GM21529 (cell line): ENCODE results near the gene CD34.
A peak's percentile ranks its signal among the peaks of the same experiment; 100 is the strongest.

ENCODE experiments used
- ATAC-seq: cut with Tn5 transposase; IDR thresholded peaks from one replicate; pipeline ENCODE4 v1.9.1; 2021; ENCODE audit not compliant: unreplicated experiment

CD34 gene

GRCh38 chr1:207836591-207837347 is 74.2 kb downstream of the CD34 start:
- ATAC-seq = no peak

DNA sequence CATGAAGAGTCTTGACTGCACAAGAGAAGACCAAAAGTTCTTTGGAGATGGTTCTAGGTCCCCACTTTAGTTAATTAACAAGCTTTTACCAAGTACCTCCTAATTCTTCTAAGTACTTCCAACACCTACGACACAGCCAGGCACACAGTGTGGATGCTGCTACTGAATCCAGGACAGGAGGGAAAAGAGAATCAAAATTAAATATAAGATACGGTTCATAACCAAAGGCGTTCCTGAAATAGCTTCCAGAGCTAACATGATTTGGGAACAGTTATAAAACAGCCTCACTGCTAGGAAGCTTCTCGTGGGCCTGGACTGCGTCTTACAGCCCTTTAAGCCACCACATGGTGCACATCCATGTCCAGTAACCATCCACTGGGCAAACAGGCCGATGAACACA is 75.0 kb downstream of the CD34 start:
- ATAC-seq = no peak

DNA sequence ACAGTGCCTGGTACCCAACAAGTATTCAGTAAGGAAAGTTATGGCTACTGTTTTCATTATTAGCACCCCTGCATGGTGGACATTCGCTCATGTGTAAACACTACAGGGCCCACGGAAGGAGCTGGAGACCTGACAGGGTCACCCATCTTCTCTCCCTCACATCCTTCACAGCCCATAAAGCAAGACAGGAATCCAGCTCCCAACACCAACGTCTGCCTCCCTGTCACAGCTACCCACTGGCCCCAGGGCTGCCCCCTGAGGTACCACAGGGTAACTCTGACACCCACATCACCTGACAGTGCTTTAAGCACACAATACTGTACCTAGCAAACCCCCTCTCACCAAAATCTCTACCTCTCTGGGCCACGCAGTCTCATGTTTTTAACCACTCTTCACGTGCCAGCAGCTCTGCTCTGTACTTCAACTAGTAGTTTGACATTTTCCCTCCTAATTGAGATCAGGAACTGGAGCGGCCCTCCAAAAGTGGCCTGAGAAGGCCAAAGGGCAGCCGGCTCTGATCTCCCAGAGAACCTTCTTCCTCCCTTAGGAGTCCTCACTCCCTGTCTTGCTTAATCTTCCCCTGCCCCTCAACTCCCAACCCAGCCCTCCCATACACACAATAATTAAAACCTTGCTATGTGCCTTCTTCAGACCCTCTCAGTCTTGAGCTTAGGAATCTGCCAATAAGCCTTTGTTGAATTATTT is 76.8 kb downstream of the CD34 start:
- ATAC-seq = no peak

DNA sequence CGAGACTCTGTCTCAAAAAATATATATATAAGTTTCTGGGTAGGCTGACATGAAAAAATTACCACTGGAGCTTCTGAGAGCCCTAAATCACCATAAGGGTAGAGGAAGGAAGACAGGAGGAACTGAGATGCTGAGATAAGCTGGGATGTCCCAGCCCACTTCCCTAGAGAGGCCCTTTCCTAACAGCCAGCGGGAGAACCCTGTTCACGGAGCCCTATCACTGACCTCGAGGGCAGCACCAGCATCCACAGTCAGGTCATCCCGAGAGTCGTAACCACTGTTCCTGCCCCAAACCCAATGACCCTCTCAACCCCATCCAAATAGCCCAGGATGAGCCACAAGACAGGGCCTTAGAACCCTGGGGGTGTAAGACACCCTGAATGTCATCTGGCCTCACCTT is 77.5 kb downstream of the CD34 start:
- ATAC-seq = no peak

DNA sequence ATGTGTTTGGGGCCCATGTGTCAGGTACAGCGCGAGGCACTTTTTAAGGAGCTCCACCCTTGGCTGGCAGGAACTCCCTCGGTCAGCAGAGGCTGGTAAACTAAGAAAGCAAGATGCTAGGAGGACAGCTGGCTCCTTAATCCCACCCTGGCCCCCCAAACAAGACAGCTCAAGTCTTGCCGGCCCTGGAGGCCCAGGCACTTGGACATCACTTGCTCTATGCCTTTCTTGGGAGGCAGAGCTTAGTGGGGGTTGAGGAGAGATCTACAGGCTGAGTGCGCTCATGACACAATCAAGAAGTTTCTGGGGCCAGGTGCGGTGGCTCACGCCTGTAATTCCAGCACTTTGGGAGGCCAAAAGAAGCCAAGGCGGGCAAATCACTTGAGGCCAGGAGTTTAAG is 78.1 kb downstream of the CD34 start:
- ATAC-seq = no peak

- ATAC-seq = peak; percentile 89
Measured at GRCh38 chr1:207831517-207832327, 79.2 kb downstream of the CD34 start.
